ENCODE measurements around the gene COX7A2L.

- TF ChIP-seq CTCF (IDR thresholded peaks at IDR 0.05), result no peak
- no peak for TF ChIP-seq REST (IDR thresholded peaks at IDR 0.05; ENCODE audit: insufficient read depth in 1 of 2, low read depth in 2 of 2, low read length in 1 of 2)
- no peak for TF ChIP-seq SIN3A (IDR thresholded peaks at IDR 0.05; ENCODE audit: borderline replicate concordance, insufficient read depth, low read depth, low read length)
- no peak for TF ChIP-seq TCF7L2 (IDR thresholded peaks at IDR 0.05; ENCODE audit: low read depth, low read length)
- no peak for TF ChIP-seq POLR2AphosphoS5 (IDR thresholded peaks at IDR 0.05; ENCODE audit: low read depth, low read length)
These were observed 24.6 kb downstream of the COX7A2L start for GRCh38 chr2:42336361-42336965.

Data from Panc1 (cell line).